ENCODE results near the gene CEP83. TPM values are rescaled to one million over a fixed set of nuclear protein-coding genes. Genes with fewer than 3 reads are reported as not detected.
A peak's percentile ranks its signal among the peaks of the same experiment; 100 is the strongest.

CEP83 gene
- total and polyA plus RNA-seq, 9 of the 15 experiments (the other 6 are each of a cell fraction or from before 2014, with no cell fraction given): 5.3 to 40.5 (median 31.3) TPM

DNA sequence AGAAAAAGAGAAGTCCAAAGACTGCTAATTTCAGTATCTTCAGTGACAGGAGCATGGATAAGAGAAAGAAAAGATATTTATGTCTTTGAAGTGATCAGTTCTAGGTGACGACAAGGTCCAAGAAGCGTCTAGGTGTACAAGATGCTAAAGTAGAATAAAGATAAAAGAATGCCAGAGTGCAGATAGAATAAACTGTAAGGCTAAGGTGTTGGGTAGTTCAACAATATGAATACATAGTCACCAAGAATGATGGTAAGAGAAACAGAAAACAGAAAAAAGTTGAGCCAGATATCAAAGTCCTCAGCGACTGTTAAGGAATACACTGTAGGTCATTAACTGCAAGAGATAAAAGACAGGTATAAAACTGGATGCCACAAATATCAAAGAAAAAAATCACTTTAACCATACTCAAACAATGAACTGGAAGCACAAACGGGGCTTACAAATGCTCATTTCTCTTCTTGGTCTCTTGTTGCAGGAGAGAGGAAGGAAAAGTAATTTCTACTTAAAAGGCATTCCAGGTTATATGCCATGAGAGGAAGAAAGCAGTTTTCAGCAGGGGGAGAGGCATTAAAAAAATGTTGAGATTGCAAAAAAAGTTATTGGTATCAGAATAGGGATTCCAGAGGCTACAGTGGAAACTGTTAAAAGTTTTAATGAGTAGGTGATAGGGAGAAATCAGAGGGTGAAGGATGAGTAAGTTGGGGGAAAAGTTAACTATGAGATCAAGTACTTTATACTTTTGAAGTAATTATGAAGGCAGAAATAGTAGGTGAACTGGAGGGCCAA lies 121.5 kb downstream of the CEP83 start (continued):
- TF ChIP-seq SAP30 (IDR thresholded peaks at IDR 0.05; ENCODE audit: borderline replicate concordance, insufficient read depth, low read depth, low read length, poor library complexity, severe bottlenecking): no peak
- no peak for TF ChIP-seq ZKSCAN1 (IDR thresholded peaks at IDR 0.05; ENCODE audit: low read depth, low read length)
- no peak for TF ChIP-seq ESRRB (CRISPR knock-in tag; IDR thresholded peaks at IDR 0.05; ENCODE audit: borderline replicate concordance)
- TF ChIP-seq ZNF561 (CRISPR knock-in tag; conservative IDR thresholded peaks at IDR 0.05): no peak
- TF ChIP-seq C11orf30 (IDR thresholded peaks at IDR 0.05; ENCODE audit: low read depth): peak; percentile 48; the same call in 1 of the 2 replicates
- no peak for TF ChIP-seq MECOM (CRISPR knock-in tag; IDR thresholded peaks at IDR 0.05)
- TF ChIP-seq, protein P1, sequence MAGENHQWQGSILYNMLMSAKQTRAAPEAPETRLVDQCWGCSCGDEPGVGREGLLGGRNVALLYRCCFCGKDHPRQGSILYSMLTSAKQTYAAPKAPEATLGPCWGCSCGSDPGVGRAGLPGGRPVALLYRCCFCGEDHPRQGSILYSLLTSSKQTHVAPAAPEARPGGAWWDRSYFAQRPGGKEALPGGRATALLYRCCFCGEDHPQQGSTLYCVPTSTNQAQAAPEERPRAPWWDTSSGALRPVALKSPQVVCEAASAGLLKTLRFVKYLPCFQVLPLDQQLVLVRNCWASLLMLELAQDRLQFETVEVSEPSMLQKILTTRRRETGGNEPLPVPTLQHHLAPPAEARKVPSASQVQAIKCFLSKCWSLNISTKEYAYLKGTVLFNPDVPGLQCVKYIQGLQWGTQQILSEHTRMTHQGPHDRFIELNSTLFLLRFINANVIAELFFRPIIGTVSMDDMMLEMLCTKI (IDR thresholded peaks at IDR 0.05; ENCODE audit: partially characterized antibody): no peak
- peak; percentile 72 for TF ChIP-seq ZNF316 (IDR thresholded peaks at IDR 0.05)
- TF ChIP-seq, protein P2, sequence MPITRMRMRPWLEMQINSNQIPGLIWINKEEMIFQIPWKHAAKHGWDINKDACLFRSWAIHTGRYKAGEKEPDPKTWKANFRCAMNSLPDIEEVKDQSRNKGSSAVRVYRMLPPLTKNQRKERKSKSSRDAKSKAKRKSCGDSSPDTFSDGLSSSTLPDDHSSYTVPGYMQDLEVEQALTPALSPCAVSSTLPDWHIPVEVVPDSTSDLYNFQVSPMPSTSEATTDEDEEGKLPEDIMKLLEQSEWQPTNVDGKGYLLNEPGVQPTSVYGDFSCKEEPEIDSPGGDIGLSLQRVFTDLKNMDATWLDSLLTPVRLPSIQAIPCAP (CRISPR knock-in tag; IDR thresholded peaks at IDR 0.05; ENCODE audit: borderline replicate concordance): no peak
- no peak for TF ChIP-seq ZNF197 (CRISPR knock-in tag; IDR thresholded peaks at IDR 0.05; ENCODE audit: low read depth)

All from K562 (cell line).